SK-N-SH treated with all-trans-retinoic acid at 6 μM for 48 hours (cell line): ENCODE data around the gene PTPRS.

ENCODE experiments used
- ATAC-seq: fragments of 200-7000 bp; cut with Tn5 transposase; 3 replicates; pipeline ENCODE4 v1.9.1; 2020; ENCODE audit warnings: mild to moderate bottlenecking, moderate library complexity
- ARNTL ChIP-seq: fragments of 450-650 bp; formaldehyde crosslinking; IDR thresholded peaks from 2 replicates; pipeline ENCODE4 v1.5.0; 2020; ENCODE audit warnings: low read depth, mild to moderate bottlenecking, moderate library complexity, borderline replicate concordance
- BACH2 ChIP-seq: fragments of 250-450 bp; sonication (Bioruptor Pico); IDR thresholded peaks from 2 replicates; pipeline ENCODE4 v1.9.0; 2021; ENCODE audit warnings: mild to moderate bottlenecking, borderline replicate concordance
- CSDC2 ChIP-seq: fragments of 250-450 bp; sonication (Bioruptor Pico); IDR thresholded peaks from 2 replicates; pipeline ENCODE4 v1.5.0; 2020; ENCODE audit warnings: mild to moderate bottlenecking, moderate library complexity
- CSRNP3 ChIP-seq: fragments of 250-450 bp; sonication (Bioruptor Pico); IDR thresholded peaks from 2 replicates; pipeline ENCODE4 v1.5.1; 2021; ENCODE audit warnings: mild to moderate bottlenecking, moderate library complexity
- ESRRG ChIP-seq: fragments of 250-450 bp; sonication (Bioruptor Pico); IDR thresholded peaks from 2 replicates; pipeline ENCODE4 v1.6.1; 2021; ENCODE audit warnings: mild to moderate bottlenecking
- GLIS3 ChIP-seq: fragments of 250-450 bp; sonication (Bioruptor Pico); IDR thresholded peaks from 2 replicates; pipeline ENCODE4 v1.5.0; 2020; ENCODE audit warnings: mild to moderate bottlenecking, moderate library complexity
- ISL1 ChIP-seq: fragments of 250-450 bp; sonication (Bioruptor Pico); IDR thresholded peaks from 2 replicates; pipeline ENCODE4 v2.1.2; 2022; ENCODE audit warnings: mild to moderate bottlenecking, moderate library complexity
- OSR1 ChIP-seq: fragments of 250-450 bp; sonication (Bioruptor Pico); IDR thresholded peaks from 2 replicates; pipeline ENCODE4 v1.8.0; 2022; ENCODE audit warnings: moderate library complexity, mild to moderate bottlenecking, inconsistent platforms
- RARB ChIP-seq: fragments of 250-450 bp; sonication (Bioruptor Pico); IDR thresholded peaks from 2 replicates; pipeline ENCODE4 v1.8.0; 2021; ENCODE audit warnings: mild to moderate bottlenecking, moderate library complexity
- TCF4 ChIP-seq: fragments of 250-450 bp; sonication (Bioruptor Pico); IDR thresholded peaks from 2 replicates; pipeline ENCODE4 v1.8.0; 2021; ENCODE audit warnings: mild to moderate bottlenecking, moderate library complexity, borderline replicate concordance
- TOX ChIP-seq: fragments of 250-450 bp; sonication (Bioruptor Pico); IDR thresholded peaks from 2 replicates; pipeline ENCODE4 v1.8.0; 2021; ENCODE audit warnings: mild to moderate bottlenecking, moderate library complexity, borderline replicate concordance
- ZC3H10 ChIP-seq: fragments of 250-450 bp; sonication (Bioruptor Pico); IDR thresholded peaks from 2 replicates; pipeline ENCODE4 v1.5.1; 2021; ENCODE audit warnings: mild to moderate bottlenecking, moderate library complexity
- ZFP3 ChIP-seq: fragments of 250-450 bp; sonication (Bioruptor Pico); IDR thresholded peaks from 2 replicates; pipeline ENCODE4 v1.5.0; 2020; ENCODE audit warnings: mild to moderate bottlenecking, moderate library complexity
- ZFP30 ChIP-seq: fragments of 450-650 bp; formaldehyde crosslinking; IDR thresholded peaks from 2 replicates; pipeline ENCODE4 v1.5.0; 2022; ENCODE audit warnings: mild to moderate bottlenecking, moderate library complexity
- ZNF8 ChIP-seq: fragments of 450-650 bp; formaldehyde crosslinking; IDR thresholded peaks from 2 replicates; pipeline ENCODE4 v1.5.0; 2020; ENCODE audit warnings: mild to moderate bottlenecking, moderate library complexity
- TF ChIP-seq, protein P1 (sequence below): fragments of 250-450 bp; sonication (Bioruptor Pico); IDR thresholded peaks from 2 replicates; pipeline ENCODE4 v1.5.0; 2020; ENCODE audit warnings: mild to moderate bottlenecking, moderate library complexity
- TF ChIP-seq, protein P2 (sequence below): fragments of 250-450 bp; sonication (Bioruptor Pico); IDR thresholded peaks from 2 replicates; pipeline ENCODE4 v1.8.0; 2020; ENCODE audit warnings: mild to moderate bottlenecking, moderate library complexity, borderline replicate concordance

Gene PTPRS

GRCh38 chr19:5314907-5315298, 25.7 kb downstream of the PTPRS start:
- ATAC-seq: no peak
- TF ChIP-seq CSRNP3 (CRISPR knock-in tag) (no peak), ZC3H10 (CRISPR knock-in tag) (no peak), ESRRG (no peak), TOX (CRISPR knock-in tag) (no peak), ZFP3 (CRISPR knock-in tag) (no peak), TCF4 (CRISPR knock-in tag) (no peak), ISL1 (no peak), GLIS3 (CRISPR knock-in tag) (no peak)
- TF ChIP-seq, protein P1, sequence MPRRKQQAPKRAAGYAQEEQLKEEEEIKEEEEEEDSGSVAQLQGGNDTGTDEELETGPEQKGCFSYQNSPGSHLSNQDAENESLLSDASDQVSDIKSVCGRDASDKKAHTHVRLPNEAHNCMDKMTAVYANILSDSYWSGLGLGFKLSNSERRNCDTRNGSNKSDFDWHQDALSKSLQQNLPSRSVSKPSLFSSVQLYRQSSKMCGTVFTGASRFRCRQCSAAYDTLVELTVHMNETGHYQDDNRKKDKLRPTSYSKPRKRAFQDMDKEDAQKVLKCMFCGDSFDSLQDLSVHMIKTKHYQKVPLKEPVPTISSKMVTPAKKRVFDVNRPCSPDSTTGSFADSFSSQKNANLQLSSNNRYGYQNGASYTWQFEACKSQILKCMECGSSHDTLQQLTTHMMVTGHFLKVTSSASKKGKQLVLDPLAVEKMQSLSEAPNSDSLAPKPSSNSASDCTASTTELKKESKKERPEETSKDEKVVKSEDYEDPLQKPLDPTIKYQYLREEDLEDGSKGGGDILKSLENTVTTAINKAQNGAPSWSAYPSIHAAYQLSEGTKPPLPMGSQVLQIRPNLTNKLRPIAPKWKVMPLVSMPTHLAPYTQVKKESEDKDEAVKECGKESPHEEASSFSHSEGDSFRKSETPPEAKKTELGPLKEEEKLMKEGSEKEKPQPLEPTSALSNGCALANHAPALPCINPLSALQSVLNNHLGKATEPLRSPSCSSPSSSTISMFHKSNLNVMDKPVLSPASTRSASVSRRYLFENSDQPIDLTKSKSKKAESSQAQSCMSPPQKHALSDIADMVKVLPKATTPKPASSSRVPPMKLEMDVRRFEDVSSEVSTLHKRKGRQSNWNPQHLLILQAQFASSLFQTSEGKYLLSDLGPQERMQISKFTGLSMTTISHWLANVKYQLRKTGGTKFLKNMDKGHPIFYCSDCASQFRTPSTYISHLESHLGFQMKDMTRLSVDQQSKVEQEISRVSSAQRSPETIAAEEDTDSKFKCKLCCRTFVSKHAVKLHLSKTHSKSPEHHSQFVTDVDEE (CRISPR knock-in tag): no peak
- TF ChIP-seq, all 23 proteins: peak for 0

DNA sequence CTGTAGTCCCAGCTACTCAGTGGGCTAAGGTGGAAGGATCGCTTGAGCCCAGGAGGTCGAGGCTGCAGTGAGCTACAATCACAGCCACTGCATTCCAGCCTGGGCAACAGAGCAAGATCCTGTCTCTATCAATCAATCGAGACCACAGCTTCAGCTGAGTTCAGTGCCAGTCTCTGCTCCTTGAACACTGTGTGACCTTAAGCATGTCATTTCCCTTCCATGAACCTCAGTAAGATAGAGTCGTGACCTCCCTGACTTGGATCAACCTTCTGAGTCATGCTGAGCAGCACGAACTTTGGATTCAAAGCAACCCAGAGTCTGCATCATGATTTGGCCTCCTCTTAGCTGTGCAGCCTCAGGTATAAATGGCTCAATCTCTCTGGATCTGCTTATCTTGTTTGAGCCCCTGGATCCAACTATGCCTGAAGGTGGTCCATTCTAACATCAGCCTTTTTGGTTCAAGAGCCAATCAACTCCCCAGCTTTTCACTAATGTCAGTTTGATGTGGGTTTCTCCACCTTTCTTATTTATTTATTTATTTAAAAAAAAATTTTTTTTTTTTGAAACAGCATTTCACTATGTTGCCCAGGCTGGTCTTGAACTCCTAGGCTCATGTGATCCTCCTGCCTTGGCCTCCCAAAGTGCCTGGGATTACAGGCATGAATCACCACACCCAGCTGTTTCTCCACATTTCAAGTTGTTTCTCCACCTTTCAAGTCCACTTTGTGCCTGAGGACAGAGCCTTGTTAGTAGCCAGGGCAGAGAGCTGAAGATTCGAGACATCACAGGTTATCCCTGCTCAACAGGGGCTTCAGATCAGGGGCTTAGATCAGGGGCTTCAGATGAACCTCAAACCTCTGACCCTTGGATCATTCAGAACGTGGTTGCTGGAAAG, 26.4 kb downstream of the PTPRS start:
- ATAC-seq: no peak
- TF ChIP-seq RARB (CRISPR knock-in tag): no peak
- no peak for TF ChIP-seq CSDC2 (CRISPR knock-in tag)
- TF ChIP-seq, protein P2, sequence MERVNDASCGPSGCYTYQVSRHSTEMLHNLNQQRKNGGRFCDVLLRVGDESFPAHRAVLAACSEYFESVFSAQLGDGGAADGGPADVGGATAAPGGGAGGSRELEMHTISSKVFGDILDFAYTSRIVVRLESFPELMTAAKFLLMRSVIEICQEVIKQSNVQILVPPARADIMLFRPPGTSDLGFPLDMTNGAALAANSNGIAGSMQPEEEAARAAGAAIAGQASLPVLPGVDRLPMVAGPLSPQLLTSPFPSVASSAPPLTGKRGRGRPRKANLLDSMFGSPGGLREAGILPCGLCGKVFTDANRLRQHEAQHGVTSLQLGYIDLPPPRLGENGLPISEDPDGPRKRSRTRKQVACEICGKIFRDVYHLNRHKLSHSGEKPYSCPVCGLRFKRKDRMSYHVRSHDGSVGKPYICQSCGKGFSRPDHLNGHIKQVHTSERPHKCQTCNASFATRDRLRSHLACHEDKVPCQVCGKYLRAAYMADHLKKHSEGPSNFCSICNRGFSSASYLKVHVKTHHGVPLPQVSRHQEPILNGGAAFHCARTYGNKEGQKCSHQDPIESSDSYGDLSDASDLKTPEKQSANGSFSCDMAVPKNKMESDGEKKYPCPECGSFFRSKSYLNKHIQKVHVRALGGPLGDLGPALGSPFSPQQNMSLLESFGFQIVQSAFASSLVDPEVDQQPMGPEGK (CRISPR knock-in tag): no peak
- TF ChIP-seq BACH2 (CRISPR knock-in tag): no peak
- no peak for TF ChIP-seq ARNTL (CRISPR knock-in tag)
- TF ChIP-seq TOX (CRISPR knock-in tag): no peak
- no peak for TF ChIP-seq TCF4 (CRISPR knock-in tag)
- TF ChIP-seq ZFP30: no peak
- TF ChIP-seq, protein P1 (CRISPR knock-in tag): no peak
- no peak for TF ChIP-seq CSRNP3 (CRISPR knock-in tag)

DNA sequence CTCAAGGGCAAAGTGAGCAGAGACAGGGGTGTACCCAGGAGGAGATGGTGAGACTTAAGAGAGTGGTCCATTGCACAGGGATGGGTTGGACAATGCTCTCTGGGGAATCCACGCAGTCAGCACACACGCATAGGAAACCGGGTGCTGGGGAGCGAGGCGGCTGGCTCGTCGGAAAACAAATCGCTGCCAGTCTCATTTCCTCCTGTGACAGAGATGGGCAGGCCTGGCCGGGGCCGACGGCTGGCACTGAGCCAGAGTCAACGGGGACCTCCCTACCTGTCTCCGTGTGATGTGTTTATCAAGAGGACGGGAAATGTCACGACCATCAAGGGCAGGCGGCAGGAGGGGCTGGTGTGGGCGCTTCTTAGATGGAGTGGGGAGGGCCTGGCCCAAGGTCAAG, 27.3 kb downstream of the PTPRS start:
- TF ChIP-seq ARNTL (CRISPR knock-in tag) (no peak), ZFP3 (CRISPR knock-in tag) (no peak), CSDC2 (CRISPR knock-in tag) (no peak), ZNF8 (CRISPR knock-in tag) (no peak), OSR1 (CRISPR knock-in tag) (no peak)
- no peak for ATAC-seq
